ENCODE data around the gene PLEKHG3. TPM values are rescaled to one million over a fixed set of nuclear protein-coding genes. Genes with fewer than 3 reads are reported as not detected.

The PLEKHG3 gene
- total and polyA plus RNA-seq, 2 of the 13 experiments (the other 11 are each of a cell fraction or from before 2014, with no cell fraction given), result 7.1 to 9.8 TPM

GRCh38 chr14:64717870-64718269, 13.6 kb downstream of the PLEKHG3 start:
- intact Hi-C loops (cut with micrococcal nuclease; ENCODE audit: unreplicated experiment), result no loop called here
- H3K4me2 ChIP-seq (ENCODE audit: low read depth, low read length), result no peak overlapping the region
- DNase-seq (ENCODE audit: low spot score) (no peak), ATAC-seq (no peak), FAIRE-seq (no peak)
- no peak overlapping the region for H3K27ac ChIP-seq (ENCODE audit: extremely low read length, insufficient read depth, low read length)
- H3K27me3 ChIP-seq (ENCODE audit: control insufficient read depth in 1 of 2, insufficient read depth in 2 of 2, low read length in 2 of 2), result no peaks in the 10 kb centered on the region
- WGBS (ENCODE audit: low lambda C conversion rate), result 87% methylated on average over 6 of the region's 6 CpGs
- in situ Hi-C loops (cut with HindIII; ENCODE audit: extremely low pct_ligation_motif_present, low pct_unique_long_range_greater_than_20kb), result no loop called here
- H2AFZ ChIP-seq (ENCODE audit: low read length), result no peak overlapping the region
- no peak overlapping the region for H3K9ac ChIP-seq (ENCODE audit: insufficient read depth, low read depth, low read length)
- H3K4me1 ChIP-seq (ENCODE audit: insufficient read depth, low read length), result peaks cover 43% of the 10 kb centered on the region
- no peaks in the 10 kb centered on the region for H3K36me3 ChIP-seq (replicated peaks in 1 of 2; ENCODE audit: control insufficient read depth in 1 of 2, insufficient read depth in 2 of 2, low read length in 2 of 2)
- H4K20me1 ChIP-seq (ENCODE audit: insufficient read depth, low read length), result no peaks in the 10 kb centered on the region
- no TSS peak for BruUV-seq (replicated peaks)
- peaks cover 7% of the 10 kb centered on the region for H3K9me3 ChIP-seq (ENCODE audit: low read length)
- ChIA-PET CTCF (ENCODE audit: low intra/inter-chr PET ratio, low total read pairs) (no interaction called here), POLR2A (no interaction called here)
- no peak overlapping the region for H3K4me3 ChIP-seq (replicated peaks in 1 of 3; ENCODE audit: insufficient read depth in 1 of 3, low read depth in 2 of 3, low read length in 3 of 3)
- H3K79me2 ChIP-seq (ENCODE audit: insufficient read depth, low read length), result peaks cover 29% of the 10 kb centered on the region
- TF ChIP-seq FUBP1 (CRISPR knock-in tag; IDR thresholded peaks at IDR 0.05; ENCODE audit: borderline replicate concordance) (no peak), GPBP1L1 (CRISPR knock-in tag; IDR thresholded peaks at IDR 0.05) (no peak), CREB1 (IDR thresholded peaks at IDR 0.05) (no peak), CREB1 (CRISPR knock-in tag; IDR thresholded peaks at IDR 0.05) (no peak), ELK4 (CRISPR knock-in tag; IDR thresholded peaks at IDR 0.05; ENCODE audit: borderline replicate concordance) (no peak), KMT2A (CRISPR knock-in tag; IDR thresholded peaks at IDR 0.05) (no peak), MEF2D (CRISPR knock-in tag; IDR thresholded peaks at IDR 0.05) (no peak), ZNF710 (CRISPR knock-in tag; IDR thresholded peaks at IDR 0.05; ENCODE audit: borderline replicate concordance) (no peak), ZNF496 (CRISPR knock-in tag; IDR thresholded peaks at IDR 0.05; ENCODE audit: insufficient replicate concordance) (no peak), ZNF362 (CRISPR knock-in tag; IDR thresholded peaks at IDR 0.05; ENCODE audit: borderline replicate concordance) (no peak), KLF15 (CRISPR knock-in tag; IDR thresholded peaks at IDR 0.05; ENCODE audit: borderline replicate concordance) (no peak), ZNF382 (CRISPR knock-in tag; IDR thresholded peaks at IDR 0.05; ENCODE audit: borderline replicate concordance) (no peak), SP4 (CRISPR knock-in tag; IDR thresholded peaks at IDR 0.05) (no peak), ETV6 (CRISPR knock-in tag; conservative IDR thresholded peaks at IDR 0.05) (no peak), SOX6 (IDR thresholded peaks at IDR 0.05) (no peak), SOX6 (CRISPR knock-in tag; IDR thresholded peaks at IDR 0.05) (no peak), PCBP1 (IDR thresholded peaks at IDR 0.05; ENCODE audit: borderline replicate concordance, low read depth, low read length) (no peak), ZFP36L1 (CRISPR knock-in tag; IDR thresholded peaks at IDR 0.05) (no peak), ZNF33A (CRISPR knock-in tag; IDR thresholded peaks at IDR 0.05; ENCODE audit: borderline replicate concordance) (no peak)
